GM23338 (cell line): ENCODE data around the gene ARHGAP10. TPM values are rescaled to one million over a fixed set of nuclear protein-coding genes. Genes with fewer than 3 reads are reported as not detected.

Experiments
- ATAC-seq: fragments of 200-7000 bp; cut with Tn5 transposase; 3 replicates; pipeline ENCODE4 v1.9.1; 2020
- DNase-seq: peaks from one replicate; pipeline ENCODE4 v3.0.0-alpha.2; 2015; ENCODE audit warnings: low spot score
- H2AFZ ChIP-seq: fragments of 200-600 bp; sonication (generic); 2 replicates; pipeline ENCODE4 v1.8.0; 2016; ENCODE audit warnings: antibody characterized with exemption, mild to moderate bottlenecking, moderate library complexity
- H3F3A ChIP-seq: fragments of 200-600 bp; sonication (generic); replicated peaks from 2 replicates; pipeline ENCODE4 v1.8.0; 2017; ENCODE audit warnings: antibody characterized with exemption, mixed run types, low read depth
- H3K27ac ChIP-seq: fragments of 200-600 bp; sonication (generic); 2 replicates; pipeline ENCODE4 v1.6.1; 2016; ENCODE audit warnings: low read depth
- H3K27me3 ChIP-seq: fragments of 200-600 bp; sonication (generic); 2 replicates; pipeline ENCODE4 v1.8.0; 2016; ENCODE audit warnings: mild to moderate bottlenecking, mixed run types, moderate library complexity; ENCODE audit not compliant: insufficient read depth
- H3K36me3 ChIP-seq: fragments of 200-600 bp; sonication (generic); 2 replicates; pipeline ENCODE4 v1.8.0; 2016; ENCODE audit warnings: mild to moderate bottlenecking; ENCODE audit not compliant: insufficient read depth
- H3K4me1 ChIP-seq: fragments of 200-600 bp; sonication (generic); 2 replicates; pipeline ENCODE4 v1.8.0; 2016; ENCODE audit warnings: mild to moderate bottlenecking, moderate library complexity; ENCODE audit not compliant: insufficient read depth
- H3K4me2 ChIP-seq: fragments of 200-600 bp; sonication (generic); 2 replicates; pipeline ENCODE4 v1.7.1; 2017; ENCODE audit warnings: mixed run types
- H3K4me3 ChIP-seq: fragments of 200-600 bp; sonication (generic); 2 replicates; pipeline ENCODE4 v1.6.1; 2016; ENCODE audit warnings: mixed run types
- H3K79me2 ChIP-seq: fragments of 200-600 bp; sonication (generic); replicated peaks from 2 replicates; pipeline ENCODE4 v1.8.0; 2017; ENCODE audit warnings: mild to moderate bottlenecking; ENCODE audit not compliant: insufficient read depth
- H3K9me2 ChIP-seq: fragments of 200-600 bp; sonication (generic); 2 replicates; pipeline ENCODE4 v1.8.0; 2017; ENCODE audit not compliant: insufficient read depth
- H4K20me1 ChIP-seq: fragments of 200-600 bp; sonication (generic); replicated peaks from 2 replicates; pipeline ENCODE4 v1.8.0; 2017; ENCODE audit warnings: mild to moderate bottlenecking; ENCODE audit not compliant: insufficient read depth
- H3K27ac Mint-ChIP-seq: 2 replicates; pipeline ENCODE4 v1.8.0; 2020; ENCODE audit warnings: inconsistent platforms, mild to moderate bottlenecking, moderate library complexity, mixed read lengths
- H3K27me3 Mint-ChIP-seq: 3 replicates; pipeline ENCODE4 v1.8.0; 2022; ENCODE audit warnings: low read depth, mild to moderate bottlenecking, moderate library complexity, mixed read lengths, inconsistent platforms; ENCODE audit not compliant: insufficient read depth, poor library complexity
- H3K36me3 Mint-ChIP-seq: 3 replicates; pipeline ENCODE4 v1.8.0; 2021; ENCODE audit warnings: low read depth, mild to moderate bottlenecking, inconsistent platforms, moderate library complexity, mixed read lengths
- H3K4me1 Mint-ChIP-seq: 3 replicates; pipeline ENCODE4 v1.8.0; 2020; ENCODE audit warnings: mild to moderate bottlenecking, inconsistent platforms, mixed read lengths
- H3K4me3 Mint-ChIP-seq: 3 replicates; pipeline ENCODE4 v1.8.0; 2021; ENCODE audit warnings: moderate library complexity, mild to moderate bottlenecking, inconsistent platforms, mixed read lengths
- H3K9me3 Mint-ChIP-seq: 3 replicates; pipeline ENCODE4 v1.8.0; 2020; ENCODE audit warnings: moderate library complexity, mild to moderate bottlenecking, inconsistent platforms, mixed read lengths
- CREB1 ChIP-seq: fragments of 250-450 bp; sonication (Bioruptor Pico); IDR thresholded peaks from 2 replicates; pipeline ENCODE4 v1.5.0; 2020; ENCODE audit warnings: low read depth, mild to moderate bottlenecking, moderate library complexity
- EZH2 ChIP-seq: fragments of 200-600 bp; sonication (generic); IDR thresholded peaks from one replicate; pipeline ENCODE4 v1.8.0; 2017; ENCODE audit warnings: antibody characterized with exemption, mild to moderate bottlenecking, low read depth; ENCODE audit not compliant: unreplicated experiment
- EZH2phosphoT487 ChIP-seq: fragments of 200-600 bp; sonication (generic); IDR thresholded peaks from one replicate; pipeline ENCODE4 v1.8.1; 2018; ENCODE audit warnings: antibody characterized with exemption; ENCODE audit not compliant: unreplicated experiment
- REST ChIP-seq: IDR thresholded peaks from one replicate; pipeline ENCODE4 v1.6.1; 2018; ENCODE audit warnings: antibody characterized with exemption; ENCODE audit not compliant: unreplicated experiment
- STAT1 ChIP-seq: IDR thresholded peaks from one replicate; pipeline ENCODE4 v1.6.1; 2016; ENCODE audit warnings: antibody characterized with exemption; ENCODE audit not compliant: unreplicated experiment
- ZNF114 ChIP-seq: fragments of 250-450 bp; sonication (Bioruptor Pico); IDR thresholded peaks from 2 replicates; pipeline ENCODE4 v1.5.0; 2020; ENCODE audit warnings: mild to moderate bottlenecking, moderate library complexity
- ZNF331 ChIP-seq: fragments of 250-450 bp; sonication (Bioruptor Pico); IDR thresholded peaks from 2 replicates; pipeline ENCODE4 v1.5.0; 2020; ENCODE audit warnings: low read depth, mild to moderate bottlenecking, moderate library complexity
- ZNF462 ChIP-seq: fragments of 250-450 bp; sonication (Bioruptor Pico); IDR thresholded peaks from 2 replicates; pipeline ENCODE4 v1.5.0; 2020; ENCODE audit warnings: mild to moderate bottlenecking, moderate library complexity
- polyA plus RNA-seq: library from polyadenylated mRNA; unstranded; fragments of >200 nt; fragmentation: Nextera tagmentation; extraction: Ambion mirVana; gene quantifications from 2 replicates; pipeline ENCODE4 v1.2.1, GENCODE V29; 2016
- total RNA-seq: library from RNA; depleted of rRNA; stranded (reverse); fragments of >200 nt; shearing (Covaris generic); gene quantifications from 2 replicates; pipeline ENCODE4 v1.2.3, GENCODE V29; 2014
- TF ChIP-seq, protein P1 (sequence below), 2 experiments: fragments of 200-600 bp in 1 of 2; sonication (generic) in 1 of 2; conservative IDR thresholded peaks; 2 replicates each; pipeline versions ENCODE4 v1.5.1 to v1.6.1; 2016 to 2017; ENCODE audit warnings: antibody characterized with exemption in 2 of 2, low read depth in 2 of 2, mild to moderate bottlenecking in 2 of 2, moderate library complexity in 1 of 2

The ARHGAP10 gene
- total and polyA plus RNA-seq, 2 experiments from 2014 or later: 5.1 to 6.3 TPM

DNA sequence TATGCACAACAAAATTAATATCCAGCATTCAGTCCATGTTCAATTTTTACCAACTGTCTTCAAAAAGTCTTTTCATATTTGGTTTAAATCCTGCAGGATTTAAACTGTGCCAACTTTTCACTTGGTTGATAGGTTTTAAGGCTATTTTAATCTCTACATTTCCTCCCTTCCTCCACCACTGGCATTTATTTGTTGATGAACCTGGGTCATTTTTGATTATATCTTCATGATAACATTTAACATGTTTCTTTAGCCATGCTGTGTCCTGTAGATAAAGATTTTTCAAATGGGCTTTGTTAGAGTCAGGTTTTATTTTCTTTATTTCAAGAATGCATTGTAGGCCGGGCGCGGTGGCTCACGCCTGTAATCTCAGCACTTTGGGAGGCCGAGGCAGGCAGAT, 216.4 kb downstream of the ARHGAP10 start:
- DNase-seq: no peak
- H2AFZ ChIP-seq: no peak overlapping the region
- H3K27me3 ChIP-seq: no peaks in the 10 kb centered on the region
- H3K4me2 ChIP-seq: no peak overlapping the region
- no peak for ATAC-seq
- Mint-ChIP-seq H3K27ac (no peak overlapping the region), H3K4me1 (0 out of 3 replicates have a peak, but pooled peaks cover 2% of the 10 kb centered on the region), H3K9me3 (no peaks in the 10 kb centered on the region), H3K36me3 (peaks cover 9% of the 10 kb centered on the region; the same call in 2 of the 3 replicates), H3K27me3 (peaks cover 3% of the 10 kb centered on the region), H3K4me3 (no peak overlapping the region)
- H3K27ac ChIP-seq: no peak overlapping the region
- no peaks in the 10 kb centered on the region; the same call in 1 of the 2 replicates for H3K9me2 ChIP-seq
- TF ChIP-seq ZNF114 (CRISPR knock-in tag): no peak
- TF ChIP-seq, protein P1, sequence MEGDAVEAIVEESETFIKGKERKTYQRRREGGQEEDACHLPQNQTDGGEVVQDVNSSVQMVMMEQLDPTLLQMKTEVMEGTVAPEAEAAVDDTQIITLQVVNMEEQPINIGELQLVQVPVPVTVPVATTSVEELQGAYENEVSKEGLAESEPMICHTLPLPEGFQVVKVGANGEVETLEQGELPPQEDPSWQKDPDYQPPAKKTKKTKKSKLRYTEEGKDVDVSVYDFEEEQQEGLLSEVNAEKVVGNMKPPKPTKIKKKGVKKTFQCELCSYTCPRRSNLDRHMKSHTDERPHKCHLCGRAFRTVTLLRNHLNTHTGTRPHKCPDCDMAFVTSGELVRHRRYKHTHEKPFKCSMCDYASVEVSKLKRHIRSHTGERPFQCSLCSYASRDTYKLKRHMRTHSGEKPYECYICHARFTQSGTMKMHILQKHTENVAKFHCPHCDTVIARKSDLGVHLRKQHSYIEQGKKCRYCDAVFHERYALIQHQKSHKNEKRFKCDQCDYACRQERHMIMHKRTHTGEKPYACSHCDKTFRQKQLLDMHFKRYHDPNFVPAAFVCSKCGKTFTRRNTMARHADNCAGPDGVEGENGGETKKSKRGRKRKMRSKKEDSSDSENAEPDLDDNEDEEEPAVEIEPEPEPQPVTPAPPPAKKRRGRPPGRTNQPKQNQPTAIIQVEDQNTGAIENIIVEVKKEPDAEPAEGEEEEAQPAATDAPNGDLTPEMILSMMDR (conservative IDR thresholded peaks at IDR 0.05; ENCODE audit: low read depth in 2 of 2): no peak
- TF ChIP-seq STAT1: no peak
- no peak for TF ChIP-seq ZNF331 (CRISPR knock-in tag)
- TF ChIP-seq CREB1 (CRISPR knock-in tag): no peak
- no peak for TF ChIP-seq EZH2phosphoT487
- TF ChIP-seq REST: no peak
- TF ChIP-seq EZH2: no peak
- no peaks in the 10 kb centered on the region for H3K79me2 ChIP-seq
- no peaks in the 10 kb centered on the region for H3F3A ChIP-seq
- no peaks in the 10 kb centered on the region for H3K4me1 ChIP-seq
- H4K20me1 ChIP-seq: no peaks in the 10 kb centered on the region
- H3K36me3 ChIP-seq: no peaks in the 10 kb centered on the region
- H3K4me3 ChIP-seq: no peak overlapping the region

- Histone ChIP-seq H3K27ac (no peak overlapping the region), H3K4me1 (peaks cover 5% of the 10 kb centered on the region), H2AFZ (no peak overlapping the region), H3K4me3 (no peak overlapping the region), H3K36me3 (no peaks in the 10 kb centered on the region), H3K4me2 (no peak overlapping the region), H3K27me3 (no peaks in the 10 kb centered on the region), H3K9me2 (no peaks in the 10 kb centered on the region; the same call in 1 of the 2 replicates), H3K79me2 (no peaks in the 10 kb centered on the region), H4K20me1 (no peaks in the 10 kb centered on the region), H3F3A (no peaks in the 10 kb centered on the region)
- DNase-seq (no peak), ATAC-seq (no peak)
- H3K36me3 Mint-ChIP-seq: peaks cover 9% of the 10 kb centered on the region; the same call in 2 of the 3 replicates
- no peak overlapping the region for H3K4me3 Mint-ChIP-seq
- no peaks in the 10 kb centered on the region for H3K9me3 Mint-ChIP-seq
- peaks cover 3% of the 10 kb centered on the region for H3K27me3 Mint-ChIP-seq
- peaks cover 10% of the 10 kb centered on the region for H3K4me1 Mint-ChIP-seq
- H3K27ac Mint-ChIP-seq: peak overlapping the region; percentile 84
- TF ChIP-seq STAT1 (no peak), ZNF331 (CRISPR knock-in tag) (no peak), ZNF462 (no peak), EZH2 (no peak)
Measured at GRCh38 chr4:147950261-147950660, 218.4 kb downstream of the ARHGAP10 start.
